Type B pancreatic cell (in vitro differentiated cells): Measurements from ENCODE around the gene FXYD3. TPM values are rescaled to one million over a fixed set of nuclear protein-coding genes. Genes with fewer than 3 reads are reported as not detected.
A peak's percentile ranks its signal among the peaks of the same experiment; 100 is the strongest.

ENCODE experiments used
- DNase-seq: peaks from one replicate; pipeline ENCODE4 v3.0.0; 2021; ENCODE audit warnings: mixed read lengths; ENCODE audit not compliant: unreplicated experiment; ENCODE audit errors: extremely low spot score
- H3K27ac Mint-ChIP-seq: 2 replicates; pipeline ENCODE4 v1.8.0; 2021; ENCODE audit warnings: mild to moderate bottlenecking, mixed read lengths
- H3K27me3 Mint-ChIP-seq: 2 replicates; pipeline ENCODE4 v1.8.0; 2021; ENCODE audit warnings: mixed read lengths
- H3K36me3 Mint-ChIP-seq: 2 replicates; pipeline ENCODE4 v1.8.0; 2021; ENCODE audit warnings: mixed read lengths
- H3K4me1 Mint-ChIP-seq: one replicate; pipeline ENCODE4 v1.8.0; 2021; ENCODE audit warnings: mixed read lengths; ENCODE audit not compliant: unreplicated experiment
- H3K4me3 Mint-ChIP-seq: 2 replicates; pipeline ENCODE4 v1.8.0; 2021; ENCODE audit warnings: mild to moderate bottlenecking, mixed read lengths
- H3K9me3 Mint-ChIP-seq: 2 replicates; pipeline ENCODE4 v1.8.0; 2021; ENCODE audit warnings: mixed read lengths
- total RNA-seq: library from RNA; stranded (reverse); gene quantifications from 2 replicates; pipeline ENCODE4 v1.2.1, GENCODE V29; 2021; ENCODE audit warnings: low replicate concordance
- TF ChIP-seq, protein P1 (sequence below): fragments of 200-600 bp; sonication (generic); conservative IDR thresholded peaks from 2 replicates; pipeline ENCODE4 v1.5.0; 2021; ENCODE audit warnings: antibody characterized with exemption, mild to moderate bottlenecking

FXYD3 gene
- total RNA-seq, 1 donor from 2014 or later: 77.5 TPM

- Mint-ChIP-seq H3K36me3 (no peaks in the 10 kb centered on the region), H3K4me1 (peaks cover 11% of the 10 kb centered on the region), H3K27ac (peak within 1 kb of the TSS; percentile 88), H3K9me3 (no peaks in the 10 kb centered on the region), H3K27me3 (peaks cover 89% of the 10 kb centered on the region), H3K4me3 (peak within 1 kb of the TSS; percentile 92)
- DNase-seq: no peak
- TF ChIP-seq, protein P1, sequence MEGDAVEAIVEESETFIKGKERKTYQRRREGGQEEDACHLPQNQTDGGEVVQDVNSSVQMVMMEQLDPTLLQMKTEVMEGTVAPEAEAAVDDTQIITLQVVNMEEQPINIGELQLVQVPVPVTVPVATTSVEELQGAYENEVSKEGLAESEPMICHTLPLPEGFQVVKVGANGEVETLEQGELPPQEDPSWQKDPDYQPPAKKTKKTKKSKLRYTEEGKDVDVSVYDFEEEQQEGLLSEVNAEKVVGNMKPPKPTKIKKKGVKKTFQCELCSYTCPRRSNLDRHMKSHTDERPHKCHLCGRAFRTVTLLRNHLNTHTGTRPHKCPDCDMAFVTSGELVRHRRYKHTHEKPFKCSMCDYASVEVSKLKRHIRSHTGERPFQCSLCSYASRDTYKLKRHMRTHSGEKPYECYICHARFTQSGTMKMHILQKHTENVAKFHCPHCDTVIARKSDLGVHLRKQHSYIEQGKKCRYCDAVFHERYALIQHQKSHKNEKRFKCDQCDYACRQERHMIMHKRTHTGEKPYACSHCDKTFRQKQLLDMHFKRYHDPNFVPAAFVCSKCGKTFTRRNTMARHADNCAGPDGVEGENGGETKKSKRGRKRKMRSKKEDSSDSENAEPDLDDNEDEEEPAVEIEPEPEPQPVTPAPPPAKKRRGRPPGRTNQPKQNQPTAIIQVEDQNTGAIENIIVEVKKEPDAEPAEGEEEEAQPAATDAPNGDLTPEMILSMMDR: peak; percentile 44
Observed at GRCh38 chr19:35154525-35155406, 39.1 kb downstream of the FXYD3 start, which contains the start of gene FXYD5. Gene FXYD5 (plus strand): TSS chr19:35154735. CDS start chr19:35155551, 816 bp downstream.

- no peak overlapping the region for H3K27ac Mint-ChIP-seq
- TF ChIP-seq, protein P1: no peak
Observed at GRCh38 chr19:35155441-35155840, 39.8 kb downstream of the FXYD3 start.

DNA sequence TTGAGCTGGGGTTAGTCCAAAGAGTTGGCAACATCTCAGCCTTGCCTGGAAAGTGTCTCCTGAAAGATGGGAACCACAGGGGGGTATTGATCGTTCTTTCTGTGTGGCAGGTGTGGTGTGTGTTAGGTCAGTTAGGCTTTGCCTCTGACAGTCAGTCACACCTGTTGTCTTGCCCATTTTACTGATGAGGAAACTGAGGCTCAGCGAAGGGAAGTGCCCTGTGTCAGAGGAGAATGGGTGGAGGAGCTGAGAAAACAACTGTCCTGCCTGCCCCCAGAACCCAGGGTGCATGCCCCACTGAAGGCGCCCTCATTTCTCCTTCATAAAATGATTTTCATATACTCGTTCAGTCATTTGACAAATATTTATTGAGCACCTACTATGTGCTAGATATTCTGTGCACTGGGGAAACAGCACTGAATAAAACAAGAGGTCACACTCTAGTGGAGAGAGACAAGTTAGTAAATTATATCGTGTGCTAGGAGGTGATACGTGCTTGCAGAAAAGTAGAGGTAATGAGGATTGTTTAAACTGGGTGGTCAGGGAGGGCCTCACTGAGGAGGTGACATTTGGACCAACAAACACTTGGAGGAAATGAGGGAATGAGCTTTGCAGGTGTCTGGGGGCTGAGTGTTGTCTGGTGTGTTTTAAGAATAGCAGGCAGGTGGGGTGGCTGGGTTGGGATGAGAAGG lies 40.5 kb downstream of the FXYD3 start:
- Mint-ChIP-seq H3K27me3 (peaks cover 80% of the 10 kb centered on the region), H3K4me1 (peaks cover 11% of the 10 kb centered on the region), H3K36me3 (no peaks in the 10 kb centered on the region), H3K9me3 (no peaks in the 10 kb centered on the region), H3K27ac (no peak overlapping the region), H3K4me3 (no peak overlapping the region)
- TF ChIP-seq, protein P1: no peak
- DNase-seq: no peak

More at GRCh38 chr19:35155441-35155840, 39.8 kb downstream of the FXYD3 start:
- H3K4me3 Mint-ChIP-seq: peak overlapping the region; percentile 92
- H3K36me3 Mint-ChIP-seq: no peaks in the 10 kb centered on the region
- peaks cover 11% of the 10 kb centered on the region for H3K4me1 Mint-ChIP-seq
- H3K9me3 Mint-ChIP-seq: no peaks in the 10 kb centered on the region
- H3K27me3 Mint-ChIP-seq: peaks cover 85% of the 10 kb centered on the region
- DNase-seq: no peak

DNA sequence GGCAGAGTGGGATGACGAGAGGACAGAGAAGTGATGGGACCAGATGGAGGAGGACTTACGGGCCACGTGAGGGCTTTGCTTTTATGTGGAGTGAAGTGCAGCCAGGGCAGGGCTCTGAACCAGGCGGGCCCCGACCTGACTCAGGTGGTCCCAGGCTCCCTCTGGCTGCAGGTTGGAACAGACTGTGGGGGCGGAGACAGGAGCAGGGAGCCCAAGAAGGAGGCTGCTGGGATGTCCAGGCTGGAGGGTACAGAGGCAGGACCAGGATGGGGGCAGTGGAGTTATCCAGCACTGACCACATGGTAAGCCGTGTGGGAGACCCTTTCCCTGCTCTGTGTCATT lies 41.0 kb downstream of the FXYD3 start:
- Mint-ChIP-seq H3K27me3 (peaks cover 75% of the 10 kb centered on the region), H3K27ac (no peak overlapping the region), H3K4me1 (peaks cover 11% of the 10 kb centered on the region), H3K4me3 (no peak overlapping the region), H3K36me3 (no peaks in the 10 kb centered on the region), H3K9me3 (peaks cover 3% of the 10 kb centered on the region)
- no peak for DNase-seq
- TF ChIP-seq, protein P1: no peak

DNA sequence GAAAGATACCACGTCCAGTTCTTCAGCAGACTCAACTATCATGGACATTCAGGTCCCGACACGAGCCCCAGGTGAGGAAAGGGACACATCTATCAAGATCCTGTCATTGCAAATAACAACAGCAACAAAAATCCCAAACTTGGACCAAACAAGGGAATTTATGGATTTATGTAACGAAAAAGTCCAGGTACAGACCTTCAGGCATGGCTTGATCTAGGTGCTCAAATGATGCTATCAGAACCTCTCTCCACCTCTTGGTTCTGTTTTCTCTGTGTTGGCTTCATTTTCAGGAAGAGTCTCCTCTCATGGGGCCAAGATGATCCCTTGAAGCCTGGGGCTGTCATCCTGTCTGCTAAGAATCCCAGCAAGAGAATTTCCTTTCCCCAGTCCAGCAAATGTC lies 41.8 kb downstream of the FXYD3 start:
- TF ChIP-seq, protein P1: no peak
- H3K27ac Mint-ChIP-seq: no peak overlapping the region
- DNase-seq: no peak
- peaks cover 68% of the 10 kb centered on the region for H3K27me3 Mint-ChIP-seq
- H3K4me1 Mint-ChIP-seq: peaks cover 6% of the 10 kb centered on the region
- H3K9me3 Mint-ChIP-seq: peaks cover 3% of the 10 kb centered on the region
- H3K36me3 Mint-ChIP-seq: no peaks in the 10 kb centered on the region
- no peak overlapping the region for H3K4me3 Mint-ChIP-seq
